ENCODE results near the gene COL4A3.
"Not testable (repeated sequence)": the region's sequence is repeated elsewhere in the genome, so short reads cannot be mapped to it uniquely, and the experiment has no call there.

Gene COL4A3

DNA sequence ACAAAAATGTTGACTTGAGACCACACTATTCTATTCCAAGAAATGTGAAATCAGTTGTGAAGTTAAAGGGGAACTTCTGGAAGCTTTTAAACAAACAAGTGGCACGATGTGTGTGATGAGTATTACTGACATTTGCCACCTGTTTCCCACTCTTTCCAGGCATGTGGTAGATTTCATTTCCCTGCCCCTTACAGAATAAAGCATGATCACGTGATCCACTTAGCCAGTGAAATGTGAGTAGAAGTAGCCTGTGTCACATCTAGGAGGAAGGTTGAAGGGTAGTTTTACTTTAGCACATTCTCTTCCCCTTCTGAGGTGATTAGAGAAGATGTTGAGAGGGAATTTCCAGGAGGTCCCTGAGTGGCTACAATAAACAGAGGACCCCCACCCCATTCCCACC is 4.3 kb upstream of the COL4A3 start:
- no peak for DNase-seq

DNA sequence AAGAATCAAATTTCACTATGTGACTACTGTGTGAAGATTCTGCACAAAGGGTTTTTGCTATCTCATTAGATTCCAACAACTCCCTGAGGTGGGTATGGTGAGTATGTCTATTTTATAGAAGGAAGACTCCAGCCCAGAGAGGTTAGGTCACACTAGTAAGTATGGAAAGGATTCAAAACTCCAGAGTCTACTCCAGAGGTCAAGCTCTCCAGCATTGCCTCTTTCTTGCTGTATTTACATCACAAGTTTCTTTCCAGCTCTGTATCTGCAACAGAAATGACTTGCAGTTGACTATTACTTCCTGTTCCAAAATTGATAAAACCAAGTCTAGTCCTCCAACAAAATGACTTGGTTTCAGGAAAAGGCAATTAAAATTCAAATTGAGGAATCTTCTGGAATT is 2.5 kb upstream of the COL4A3 start:
- no peak for DNase-seq

DNA sequence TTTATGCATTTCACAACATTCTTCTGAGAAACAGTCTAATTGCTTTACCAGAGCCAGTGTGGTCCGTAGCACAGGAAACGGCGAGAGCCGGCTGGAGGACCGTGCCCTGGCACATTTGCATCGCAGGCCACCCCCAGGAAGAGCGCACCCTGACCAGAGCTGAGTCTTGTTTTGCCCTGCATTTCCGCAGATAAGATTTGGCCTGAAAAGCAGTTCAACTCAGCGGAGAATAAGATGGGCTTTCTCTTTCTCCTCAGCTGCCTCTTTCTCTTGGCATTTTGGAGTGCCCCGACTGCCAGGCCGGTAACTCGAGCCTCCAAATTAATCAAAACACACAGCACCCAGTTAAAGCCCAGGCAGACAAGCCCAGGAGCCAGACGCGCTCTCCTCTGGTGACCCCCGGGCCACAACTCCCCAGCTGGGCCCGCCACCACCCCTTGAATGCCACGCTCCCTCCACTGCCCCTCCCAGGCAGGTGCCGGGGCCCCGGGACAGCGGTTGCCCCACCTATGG is 883 bp upstream of the COL4A3 start:
- DNase-seq: no peak

DNA sequence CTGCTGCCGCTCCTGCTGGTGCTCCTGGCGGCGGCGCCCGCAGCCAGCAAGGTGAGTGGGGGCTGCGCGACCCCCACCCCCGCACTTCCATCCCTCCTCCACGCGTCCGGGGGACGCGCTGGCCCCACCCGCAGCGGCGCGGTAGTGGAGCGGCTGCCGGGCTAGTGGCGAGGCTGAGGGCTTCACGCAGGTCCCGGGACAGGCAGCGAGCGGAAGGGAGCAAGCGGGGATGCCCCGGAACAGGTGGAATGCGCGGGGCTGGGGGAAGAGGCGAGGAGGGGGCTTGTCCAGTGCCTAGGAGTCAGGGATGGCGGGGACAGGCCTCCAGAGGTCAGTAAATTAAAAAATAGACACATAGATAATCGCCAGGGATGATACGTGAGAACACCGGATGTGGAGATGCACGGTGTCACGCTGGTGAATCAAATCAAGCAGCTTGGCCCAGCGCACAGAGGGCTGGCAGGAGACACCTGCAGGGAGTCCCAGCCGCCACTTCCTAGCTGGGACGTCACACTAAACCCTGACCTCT is 403 bp downstream of the COL4A3 start:
- no peak for DNase-seq

DNA sequence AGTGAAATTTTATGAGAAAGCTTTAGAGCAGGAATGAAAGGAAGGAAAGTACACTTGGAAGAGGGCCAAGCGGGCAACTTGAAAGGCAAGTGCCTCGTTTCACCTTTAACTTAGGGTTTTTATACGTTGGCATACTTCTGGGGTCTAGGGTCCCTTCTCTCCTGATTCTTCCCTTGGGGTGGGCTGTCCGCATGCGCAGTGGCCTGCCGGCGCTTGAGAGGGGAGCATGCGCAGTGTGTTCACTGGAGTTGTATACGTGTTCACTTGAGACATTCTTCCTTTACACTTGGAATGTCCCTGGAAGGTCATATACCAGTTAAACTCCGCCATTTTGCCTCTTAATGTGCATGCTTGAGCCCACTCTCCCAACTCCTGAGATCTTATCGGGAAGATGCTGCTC is 7.4 kb downstream of the COL4A3 start:
- not testable (repeated sequence) for DNase-seq

DNA sequence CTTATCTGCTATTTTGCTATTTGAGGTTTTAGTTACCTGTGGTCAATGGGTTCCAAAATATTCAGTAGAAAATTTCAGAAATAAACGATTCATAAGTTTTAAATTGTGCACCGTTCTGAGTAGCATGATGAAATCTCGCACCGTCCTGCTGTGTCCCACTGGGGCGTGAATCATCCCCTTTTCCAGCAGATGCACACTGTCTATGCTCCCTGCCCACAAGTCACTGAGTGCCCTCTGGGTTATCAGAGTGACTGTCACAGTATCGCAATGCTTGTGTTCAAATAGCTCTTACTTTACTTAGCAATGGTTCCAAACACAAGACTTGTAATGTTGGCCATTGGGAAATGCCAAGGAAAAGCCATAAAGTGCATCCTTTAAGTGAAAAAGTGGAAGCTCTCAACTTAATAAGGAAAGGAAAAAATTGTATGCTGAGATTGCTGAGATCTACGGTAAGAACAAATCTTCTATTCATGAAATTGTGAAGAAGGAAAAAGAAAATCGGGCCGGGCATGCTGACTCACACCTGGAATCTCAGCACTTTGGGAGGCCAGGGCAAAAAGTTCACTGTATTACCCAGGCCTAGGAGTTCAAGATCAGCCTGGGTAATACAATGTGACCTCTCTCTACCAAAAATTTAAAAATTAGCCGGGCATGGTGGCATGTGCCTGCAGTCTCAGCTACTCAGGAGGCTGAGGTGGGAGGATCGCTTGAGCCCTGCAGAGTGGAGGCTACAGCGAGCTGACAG is 13.3 kb downstream of the COL4A3 start:
- no peak for DNase-seq

DNA sequence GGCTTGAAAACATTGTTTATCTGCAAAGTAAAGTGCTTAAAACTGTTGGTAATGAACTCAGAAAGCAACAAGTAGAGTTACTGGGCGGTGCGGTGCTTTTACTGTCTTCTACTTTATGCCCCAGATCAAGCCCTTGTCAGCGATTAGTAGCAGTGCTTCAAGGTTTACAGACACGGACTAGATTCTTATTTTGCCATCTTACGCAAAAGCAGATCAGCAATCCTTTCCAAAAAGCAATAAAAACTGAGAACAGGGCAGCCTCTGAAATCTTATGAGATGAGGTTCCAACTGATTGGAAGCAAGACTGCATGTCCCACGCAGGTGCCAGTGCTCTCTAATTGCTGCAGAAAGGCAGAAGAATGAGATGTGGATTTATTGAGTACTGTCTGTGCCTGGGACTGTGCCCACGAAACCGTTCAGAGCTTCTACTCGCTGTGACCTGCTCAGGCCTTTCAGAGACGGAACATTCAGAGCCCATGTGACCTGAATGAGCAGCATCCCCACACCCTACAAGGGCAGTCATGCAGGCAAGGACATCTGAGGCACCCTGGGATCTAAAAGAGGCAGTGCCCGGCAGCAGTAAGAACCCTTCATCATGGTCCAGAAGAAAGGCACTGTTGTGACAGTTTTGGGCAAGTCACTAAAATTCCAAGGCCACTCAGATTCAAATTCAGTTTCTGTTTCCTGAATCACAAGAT is 15.7 kb downstream of the COL4A3 start:
- DNase-seq: no peak

DNA sequence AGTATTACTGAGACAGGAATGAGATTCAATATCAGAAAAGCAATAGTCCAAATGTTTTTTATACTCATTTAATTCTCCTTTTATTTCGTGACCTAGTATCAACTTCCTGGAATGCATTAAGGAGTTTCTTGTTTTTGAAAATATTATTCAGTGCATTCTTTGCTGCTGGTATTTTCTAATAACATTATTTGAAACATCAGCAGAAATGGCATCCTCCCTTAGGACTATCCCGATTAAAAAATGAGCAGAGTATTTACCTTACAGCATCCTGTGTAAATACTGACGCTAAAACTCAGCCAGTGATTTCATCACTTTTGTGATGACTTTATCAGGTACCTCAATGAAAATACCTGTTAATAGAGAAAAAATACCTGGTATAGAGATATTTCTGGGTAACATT is 16.3 kb downstream of the COL4A3 start:
- no peak for DNase-seq

DNA sequence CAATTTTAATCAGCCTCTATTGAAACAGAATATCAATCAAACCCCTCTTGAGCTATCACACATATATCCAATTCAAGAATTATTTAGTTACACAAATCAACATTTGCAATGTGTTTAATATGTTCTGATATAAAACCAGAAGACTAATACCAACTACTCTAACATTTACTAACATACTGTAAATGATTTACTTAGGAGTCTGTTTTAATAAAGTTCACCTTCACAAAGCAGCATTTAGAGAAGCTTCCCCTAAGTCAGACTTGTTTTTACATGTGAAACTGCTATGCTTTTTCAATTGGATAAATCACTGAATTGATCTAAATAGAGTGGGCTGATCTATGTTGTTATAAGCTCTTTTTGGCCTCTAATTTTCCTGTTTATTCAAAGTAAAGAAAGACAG is 18.3 kb downstream of the COL4A3 start:
- DNase-seq: no peak

DNA sequence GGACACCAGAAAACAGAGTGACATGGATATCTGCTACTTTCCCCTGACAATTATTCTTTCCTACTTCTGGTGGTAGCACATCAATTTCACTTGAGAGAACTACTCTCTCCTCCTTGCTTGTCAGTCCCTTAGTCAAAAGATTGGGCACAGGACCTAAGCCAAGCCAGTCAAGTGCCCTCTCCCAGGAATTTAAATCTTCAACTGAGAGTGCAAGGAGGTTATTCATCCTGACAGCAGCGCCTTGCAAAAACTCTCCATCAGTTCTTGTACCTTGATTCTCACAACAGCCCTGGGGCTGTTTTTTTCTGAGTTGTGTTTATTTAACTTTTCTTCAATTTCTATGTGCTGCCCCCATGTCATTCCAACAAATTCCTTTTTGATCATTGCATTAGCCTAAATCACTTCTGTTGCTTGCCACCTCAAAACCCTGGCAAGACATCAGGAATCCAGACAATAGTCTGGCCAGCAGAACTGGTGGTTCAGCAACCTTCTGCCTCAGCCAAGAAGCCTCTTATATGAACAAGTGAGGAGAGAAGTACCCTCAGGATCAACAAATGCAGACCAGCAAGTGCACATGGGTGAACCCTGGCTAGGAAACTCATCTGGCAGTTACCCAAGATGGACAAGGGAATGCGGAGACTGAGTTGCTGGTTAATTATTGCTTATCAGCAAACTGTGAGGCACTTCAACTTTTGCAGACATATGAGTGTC is 19.4 kb downstream of the COL4A3 start:
- no peak for DNase-seq

DNA sequence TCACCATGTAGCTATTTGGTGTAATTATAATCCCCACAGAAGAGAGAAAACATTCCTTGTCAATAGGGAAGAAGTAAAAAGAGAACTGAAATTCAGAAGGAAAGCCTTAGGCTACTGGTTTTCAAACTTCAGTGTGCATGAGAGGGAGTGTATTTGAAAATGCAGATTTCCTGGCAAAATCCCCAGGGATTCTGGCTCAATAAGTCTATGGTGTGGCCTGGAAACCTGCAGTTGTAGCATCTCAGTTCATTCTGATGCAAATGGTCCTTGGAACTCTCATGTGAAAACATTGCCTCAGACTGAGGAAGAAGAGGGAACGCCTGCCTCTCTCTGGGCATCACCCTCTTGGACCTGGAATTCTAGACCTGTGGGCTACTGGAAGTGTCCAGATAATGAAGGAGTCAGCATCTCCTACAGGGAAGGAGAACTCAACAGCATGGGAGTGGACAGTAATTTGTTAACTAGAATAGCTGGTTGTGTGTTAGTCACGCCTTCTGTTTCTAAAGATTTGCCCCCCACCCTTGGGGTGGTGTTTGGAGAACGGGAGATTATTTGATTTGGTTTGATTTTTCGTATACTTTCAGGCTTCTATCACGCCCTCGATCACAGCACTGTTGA is 21.3 kb downstream of the COL4A3 start:
- no peak for DNase-seq

DNA sequence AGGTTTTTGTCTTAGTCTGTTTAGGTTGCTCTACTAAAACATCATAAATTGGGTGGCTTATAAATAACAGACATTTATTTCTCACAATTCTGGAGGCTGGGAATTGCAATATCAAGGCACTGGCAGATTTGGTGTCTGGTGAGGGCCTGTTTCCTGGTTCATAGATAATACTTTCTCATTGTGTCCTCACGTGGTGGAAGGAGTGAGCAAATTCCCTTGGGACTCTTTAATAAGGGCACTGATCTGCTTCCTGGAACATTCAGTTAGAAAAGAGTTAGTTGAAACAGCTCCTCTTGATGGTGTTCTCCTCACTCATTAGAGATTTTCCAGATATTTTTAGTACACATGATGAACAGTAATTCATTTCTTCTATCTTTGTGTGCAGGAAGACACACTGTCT is 22.3 kb downstream of the COL4A3 start:
- DNase-seq: no peak

DNA sequence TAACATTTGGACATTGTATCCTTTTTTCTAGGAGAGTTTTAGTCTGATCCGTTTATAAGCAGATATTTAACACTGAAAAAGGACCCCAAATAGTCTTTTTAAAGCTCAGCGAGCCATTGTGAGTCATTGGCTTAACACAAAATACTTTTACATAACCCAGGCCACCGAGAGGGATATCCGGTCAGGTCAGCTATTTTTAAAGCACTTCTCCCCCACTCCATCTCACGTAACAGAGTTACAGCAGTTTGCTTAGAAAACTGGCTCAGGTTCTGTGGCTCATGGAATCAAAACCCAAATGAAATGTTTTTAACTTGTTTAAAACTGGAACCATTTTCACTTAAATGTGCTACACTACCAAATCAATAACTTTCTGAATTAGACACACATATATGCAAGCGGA is 23.9 kb downstream of the COL4A3 start:
- no peak for DNase-seq

DNA sequence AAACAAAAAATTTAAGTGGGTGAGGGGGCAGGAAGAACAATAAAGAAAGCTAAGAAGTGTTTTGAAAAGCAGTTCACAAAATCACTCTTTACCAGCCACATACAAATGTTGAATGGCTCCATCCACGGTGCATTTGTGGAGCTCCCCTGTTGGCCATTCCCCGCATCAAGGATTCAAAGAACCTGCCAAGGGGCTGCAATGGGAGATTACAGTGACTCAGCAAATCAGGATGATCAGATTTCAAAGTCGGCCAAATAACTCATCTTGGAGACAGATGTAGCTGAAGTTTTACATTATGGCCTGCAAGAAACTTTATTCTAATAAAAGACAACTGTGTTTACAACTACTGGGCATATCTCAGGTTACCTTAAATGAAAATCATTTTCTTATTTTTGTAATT is 26.9 kb downstream of the COL4A3 start:
- no peak for DNase-seq

DNA sequence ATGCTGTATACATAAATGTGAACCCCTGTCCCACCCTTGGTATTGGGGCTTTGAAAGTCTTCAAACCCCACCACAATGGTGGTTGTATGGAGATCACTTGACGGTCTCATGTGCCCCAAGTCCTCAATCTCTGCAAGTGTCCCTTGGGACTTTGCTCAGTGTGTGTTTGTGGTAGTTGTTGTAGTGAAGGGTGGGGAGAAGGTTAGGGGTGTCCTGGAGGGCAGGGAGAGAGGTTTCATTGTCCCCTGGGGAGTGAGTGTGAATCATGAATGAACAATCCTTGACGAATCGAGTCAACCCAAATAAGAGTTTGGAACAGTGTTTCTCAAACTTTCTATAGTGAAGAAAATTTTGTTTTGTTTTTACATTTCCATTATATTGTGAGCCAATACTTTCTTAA is 28.1 kb downstream of the COL4A3 start:
- no peak for DNase-seq

DNA sequence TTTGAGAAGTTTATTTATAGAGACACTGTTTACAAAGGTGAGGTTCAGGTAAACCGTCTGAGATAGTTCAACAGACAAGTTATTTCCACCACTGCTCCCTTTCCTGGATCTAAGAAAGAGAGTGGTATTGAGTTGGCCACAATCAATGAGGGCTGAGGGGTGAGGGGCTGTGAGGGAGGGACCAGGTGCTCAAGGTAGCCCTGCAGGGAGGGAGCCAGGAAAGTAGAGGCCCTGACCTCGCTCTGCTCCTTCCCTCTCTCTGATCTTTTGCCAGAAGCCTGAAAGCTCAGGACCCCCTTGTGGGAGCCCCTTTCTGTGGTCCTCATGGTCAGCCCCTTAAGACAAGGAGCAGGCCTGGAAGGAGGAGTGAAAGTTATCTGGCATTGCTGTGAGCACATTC is 29.8 kb downstream of the COL4A3 start:
- no peak for DNase-seq

DNA sequence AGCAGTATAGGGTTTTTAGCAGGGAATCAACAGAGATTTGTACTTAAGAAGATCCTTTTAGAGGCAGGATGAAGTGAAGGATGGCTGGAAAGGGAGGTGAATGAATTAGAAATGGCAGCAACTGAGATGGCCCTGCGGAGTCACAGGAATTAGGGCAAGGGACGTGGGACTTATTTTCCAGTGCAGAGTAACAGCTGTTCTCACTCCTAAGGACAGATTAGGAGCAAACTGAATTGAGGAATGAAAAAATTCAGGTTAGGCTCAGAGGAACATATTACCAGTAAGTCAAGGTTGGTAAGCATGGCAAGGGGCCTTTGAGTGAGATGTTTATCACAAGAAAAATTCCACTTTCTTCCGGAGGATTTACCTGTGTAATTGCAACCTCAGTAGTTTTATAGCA is 34.4 kb downstream of the COL4A3 start:
- no peak for DNase-seq

DNA sequence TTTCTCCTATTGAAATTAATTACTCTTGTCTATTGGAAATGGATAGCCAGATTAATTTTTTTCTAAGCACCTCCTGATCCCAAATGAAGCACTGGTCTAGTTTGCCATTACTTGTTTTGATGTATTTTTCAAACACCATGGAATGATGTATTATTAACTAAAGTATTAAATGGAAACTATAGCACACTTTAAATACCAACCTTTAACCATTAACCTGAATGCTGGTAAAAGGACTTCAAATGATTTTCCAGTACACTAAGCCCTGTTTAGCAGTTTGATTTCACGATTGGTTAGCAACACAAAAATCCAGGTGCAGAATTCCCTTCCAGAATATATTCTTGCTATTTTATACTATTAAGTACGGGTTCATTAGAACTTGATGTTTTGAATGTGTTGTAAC is 37.3 kb downstream of the COL4A3 start:
- DNase-seq: no peak

DNA sequence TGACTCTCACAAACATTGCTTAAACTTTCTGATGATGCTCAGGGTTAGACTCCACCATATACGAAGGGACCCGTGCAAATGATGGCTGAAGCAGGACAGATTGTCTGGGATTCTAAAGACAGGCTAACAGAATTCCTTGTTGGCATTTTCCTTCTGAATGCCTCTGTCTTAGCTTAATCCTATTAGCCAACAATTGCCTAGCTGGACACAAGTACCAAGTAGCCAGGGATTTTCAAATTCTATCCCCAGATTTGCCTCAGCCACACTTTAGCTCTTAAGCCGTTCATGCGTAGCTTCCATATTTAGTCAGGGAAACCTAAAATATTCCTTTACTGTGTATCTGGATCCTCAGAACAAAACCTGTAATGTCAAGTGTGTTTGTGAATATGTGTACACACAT is 40.0 kb downstream of the COL4A3 start:
- no peak for DNase-seq

DNA sequence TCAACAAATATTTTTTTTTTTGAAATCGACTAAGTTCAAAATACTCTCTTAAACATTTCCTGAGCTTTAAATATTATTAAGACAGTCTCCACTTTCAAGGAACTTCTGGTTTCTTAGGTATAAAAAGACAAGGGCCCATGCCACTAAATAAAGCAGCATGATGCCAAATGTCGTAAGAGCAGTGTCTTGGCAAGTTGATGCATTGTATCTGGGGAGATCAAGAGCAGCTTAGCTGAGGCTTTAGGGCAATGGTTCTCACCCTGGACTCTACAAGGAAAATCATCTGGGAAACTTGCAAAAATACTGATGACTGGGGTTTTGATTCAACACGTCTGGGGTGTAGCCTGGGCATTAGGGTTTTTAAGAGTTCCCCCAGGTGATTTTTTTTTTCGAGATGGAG is 41.3 kb downstream of the COL4A3 start:
- DNase-seq: no peak

DNA sequence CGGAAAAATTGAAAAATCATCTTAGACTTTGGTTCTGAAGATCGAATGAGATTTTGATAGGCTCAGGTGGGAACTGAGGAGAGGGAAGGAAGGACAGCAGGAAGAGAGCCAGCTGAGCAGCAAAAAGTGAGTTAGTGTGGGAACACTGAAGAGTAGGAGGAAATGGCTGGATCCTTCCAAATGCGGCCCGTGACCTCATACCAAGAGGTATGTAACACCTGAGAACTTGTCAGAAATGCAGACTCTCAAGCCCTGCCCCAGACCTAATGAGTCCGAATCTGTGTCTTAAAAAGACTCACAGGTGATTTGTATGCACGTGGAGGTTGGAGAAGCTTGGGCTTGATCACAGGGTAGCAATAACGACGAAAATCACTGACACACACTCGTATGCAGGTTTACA is 42.0 kb downstream of the COL4A3 start:
- no peak for DNase-seq

DNA sequence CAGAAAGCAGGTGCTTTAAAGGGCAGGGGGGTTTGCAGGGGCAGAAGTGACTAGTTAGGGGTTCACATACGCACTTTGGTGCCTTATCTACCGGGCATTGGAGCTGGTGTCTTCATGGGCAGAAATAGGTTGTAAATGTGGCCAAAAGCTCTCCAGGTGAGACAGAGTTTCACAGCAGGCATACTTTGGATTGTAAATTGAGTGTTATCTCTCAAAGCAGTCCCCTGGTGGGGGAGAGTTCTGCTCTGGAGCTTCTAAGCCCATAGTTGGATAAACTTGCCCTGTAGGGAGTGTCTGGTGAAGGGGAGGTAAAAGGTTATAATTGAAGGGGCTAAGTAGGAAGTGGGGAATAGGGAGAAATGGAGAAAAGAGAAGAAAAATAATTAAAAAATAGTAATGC is 43.1 kb downstream of the COL4A3 start:
- DNase-seq: no peak

DNA sequence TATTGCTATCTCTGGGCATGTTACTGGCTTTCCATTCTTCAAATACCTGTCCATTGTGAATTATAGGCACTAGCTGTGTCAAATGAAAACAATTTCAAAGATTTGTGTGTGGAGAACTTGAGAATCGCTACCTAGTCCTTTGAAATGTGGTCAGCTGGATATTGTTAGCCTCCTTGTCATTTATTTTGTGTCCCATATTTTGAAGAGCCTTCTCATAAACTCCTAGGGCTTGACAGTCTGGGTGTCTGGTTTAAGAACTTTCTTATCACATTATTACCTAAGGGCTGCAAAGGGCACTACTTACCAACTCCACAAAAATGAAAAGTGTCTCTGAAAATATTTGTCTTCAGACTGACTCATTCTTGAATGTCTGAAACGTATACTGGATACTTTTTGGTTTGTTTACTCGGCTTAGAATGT is 50.2 kb downstream of the COL4A3 start:
- DNase-seq: no peak
